HepG2 (cell line): ENCODE results near the gene MYO6. TPM values are rescaled to one million over a fixed set of nuclear protein-coding genes. Genes with fewer than 3 reads are reported as not detected.
"Not testable (repeated sequence)": the region's sequence is repeated elsewhere in the genome, so short reads cannot be mapped to it uniquely, and the experiment has no call there.

Experiments
- ATAC-seq: fragments of 200-7000 bp; cut with Tn5 transposase; 3 replicates; pipeline ENCODE4 v1.9.1; 2020; ENCODE audit warnings: mild to moderate bottlenecking, moderate library complexity
- BruUV-seq: library from RNA; stranded (reverse); fragments of 400-500 nt; replicated peaks from 2 replicates; lab custom pipeline; 2021; lab: Mats Ljungman, UMichigan
- CTCF ChIA-PET: fragments of 300-600 bp; formaldehyde crosslinking; extraction: SDS; loops from one replicate; lab custom pipeline; 2021; ENCODE audit warnings: low total read pairs, inconsistent platforms, low intra/inter-chr PET ratio; lab: Yijun Ruan, JAX
- POLR2A ChIA-PET: fragments of 350-600 bp; sonication (Branson Sonifier 250); formaldehyde crosslinking; loops from one replicate; lab custom pipeline; 2020; ENCODE audit warnings: antibody characterized with exemption, inconsistent platforms; lab: Yijun Ruan, JAX
- DNase-seq: peaks from one replicate; pipeline ENCODE4 v3.0.0-alpha.2; 2015; ENCODE audit warnings: low spot score
- FAIRE-seq: peaks from 3 replicates; lab custom pipeline; 2011; peaks lifted over from hg19 to GRCh38; lab: Jason Lieb, UNC
- H2AFZ ChIP-seq: one replicate; pipeline ENCODE4 v1.6.1; 2011; ENCODE audit warnings: low read length, inconsistent platforms
- H3K27ac ChIP-seq: fragments of 300-600 bp; 3 replicates; pipeline ENCODE4 v1.8.0; 2011; ENCODE audit warnings: mixed run types, mild to moderate bottlenecking, mixed read lengths, low read length, inconsistent platforms; ENCODE audit not compliant: insufficient read depth; ENCODE audit errors: extremely low read length
- H3K27me3 ChIP-seq, 2 experiments: fragments of 200-600 bp in 1 of 2; 2 replicates in 1 of 2; 3 replicates in 1 of 2; pipeline versions ENCODE4 v1.6.0 to v1.8.0; 2011; ENCODE audit warnings: low read length in 2 of 2, mild to moderate bottlenecking in 2 of 2, moderate library complexity in 2 of 2, inconsistent platforms in 1 of 2; ENCODE audit not compliant: insufficient read depth in 2 of 2, control insufficient read depth in 1 of 2
- H3K36me3 ChIP-seq, 2 experiments: fragments of 200-600 bp in 1 of 2; replicated peaks in 1 of 2; 2 replicates in 1 of 2; 3 replicates in 1 of 2; pipeline versions ENCODE4 v1.5.1 to v1.8.0; 2011; ENCODE audit warnings: low read length in 2 of 2, inconsistent platforms in 1 of 2; ENCODE audit not compliant: insufficient read depth in 2 of 2, control insufficient read depth in 1 of 2
- H3K4me1 ChIP-seq: 2 replicates; pipeline ENCODE4 v1.5.1; 2012; ENCODE audit warnings: low read length, inconsistent platforms; ENCODE audit not compliant: insufficient read depth
- H3K4me2 ChIP-seq: 2 replicates; pipeline ENCODE4 v1.6.0; 2011; ENCODE audit warnings: low read depth, low read length, inconsistent platforms
- H3K4me3 ChIP-seq, 3 experiments: fragments of 200-600 bp in 1 of 3; sonication (generic), shearing (Covaris generic) in 1 of 3; replicated peaks in 1 of 3; 2 replicates each; pipeline ENCODE4 v1.5.1; 2011 to 2016; ENCODE audit warnings: low read length in 3 of 3, inconsistent platforms in 2 of 3, low read depth in 2 of 3, mild to moderate bottlenecking in 2 of 3, control low read depth in 1 of 3, mixed read lengths in 1 of 3; ENCODE audit not compliant: insufficient read depth in 1 of 3
- H3K79me2 ChIP-seq: one replicate; pipeline ENCODE4 v1.6.1; 2011; ENCODE audit warnings: low read length, inconsistent platforms; ENCODE audit not compliant: insufficient read depth
- H3K9ac ChIP-seq: 2 replicates; pipeline ENCODE4 v1.6.0; 2011; ENCODE audit warnings: mild to moderate bottlenecking, low read depth, low read length, inconsistent platforms; ENCODE audit not compliant: insufficient read depth
- H3K9me3 ChIP-seq: 2 replicates; pipeline ENCODE4 v1.5.1; 2012; ENCODE audit warnings: mild to moderate bottlenecking, low read length
- H4K20me1 ChIP-seq: 2 replicates; pipeline ENCODE4 v1.6.0; 2011; ENCODE audit warnings: inconsistent platforms, mild to moderate bottlenecking, low read length, moderate library complexity; ENCODE audit not compliant: insufficient read depth
- ATF3 ChIP-seq: sonication (generic); formaldehyde crosslinking; IDR thresholded peaks from 2 replicates; pipeline ENCODE4 v1.4.0; 2020; ENCODE audit warnings: missing genetic modification reagents
- CEBPB ChIP-seq: IDR thresholded peaks from 2 replicates; pipeline ENCODE4 v1.6.1; 2011; ENCODE audit warnings: low read depth, low read length, improper control_type of control experiment, borderline replicate concordance
- CEBPG ChIP-seq: IDR thresholded peaks from 2 replicates; pipeline ENCODE4 v1.6.1; 2016
- POGZ ChIP-seq: sonication (generic); formaldehyde crosslinking; IDR thresholded peaks from 2 replicates; pipeline ENCODE4 v1.4.0; 2020; ENCODE audit warnings: mild to moderate bottlenecking, missing genetic modification reagents
- RARA ChIP-seq: IDR thresholded peaks from 2 replicates; pipeline ENCODE4 v1.6.1; 2016; ENCODE audit warnings: missing genetic modification reagents, missing compliant biosample characterization
- TFAP4 ChIP-seq: sonication (generic); IDR thresholded peaks from 2 replicates; pipeline ENCODE4 v1.6.1; 2016; ENCODE audit warnings: low read depth, borderline replicate concordance
- ZBTB33 ChIP-seq: sonication (generic); formaldehyde crosslinking; IDR thresholded peaks from 2 replicates; pipeline ENCODE4 v1.4.0; 2020; ENCODE audit warnings: missing genetic modification reagents
- ZMYM4 ChIP-seq: sonication (generic); formaldehyde crosslinking; IDR thresholded peaks from 2 replicates; pipeline ENCODE4 v1.8.1; 2023; ENCODE audit warnings: mild to moderate bottlenecking, missing genetic modification reagents
- ZNF644 ChIP-seq: IDR thresholded peaks from 2 replicates; pipeline ENCODE4 v1.6.1; 2016; ENCODE audit warnings: low read depth
- WGBS: methylation state at CpG from one replicate; pipeline ENCODE4 v1.1.6; 2017; ENCODE audit warnings: low lambda C conversion rate; 5-methylcytosine and 5-hydroxymethylcytosine counted together
- in situ Hi-C: cut with HindIII; loops from 2 replicates; pipeline ENCODE4 v1.10.0; 2017; ENCODE audit warnings: low pct_unique_long_range_greater_than_20kb; ENCODE audit not compliant: extremely low pct_ligation_motif_present
- intact Hi-C: fragments of 100-400 bp; cut with micrococcal nuclease; formaldehyde crosslinking; loops from one replicate; pipeline ENCODE4 v1.10.0; 2022; ENCODE audit not compliant: unreplicated experiment
- polyA plus RNA-seq, 8 experiments: library from polyadenylated mRNA; depleted of rRNA in 3 of 8; stranded (reverse) in 7 of 8; unstranded in 1 of 8; fragments of >200 nt; fragmentation: Illumina TruSeq in 4 of 8; extraction: Trizol in 4 of 8; gene quantifications; 2 replicates each; pipeline versions ENCODE4 v1.2.1 to v1.2.3, GENCODE V29; 2011 to 2016; ENCODE audit warnings: low read depth in 4 of 8, missing spikeins in 1 of 8, mixed read lengths in 1 of 8; ENCODE audit not compliant: insufficient read depth in 1 of 8
- total RNA-seq, 5 experiments: library from RNA; depleted of rRNA; stranded (reverse); fragments of >200 nt; fragmentation: Illumina TruSeq; extraction: Trizol; gene quantifications; 2 replicates each; pipeline ENCODE4 v1.2.3, GENCODE V29; 2016; ENCODE audit warnings: low read depth in 1 of 5
- TF ChIP-seq, protein P1 (sequence below): sonication (generic); formaldehyde crosslinking; IDR thresholded peaks from 2 replicates; pipeline ENCODE4 v1.5.0; 2020; ENCODE audit warnings: mild to moderate bottlenecking, missing genetic modification reagents
- TF ChIP-seq, protein P2 (sequence below): IDR thresholded peaks from 2 replicates; pipeline ENCODE4 v1.4.0; 2020; ENCODE audit warnings: mild to moderate bottlenecking, missing genetic modification reagents

Gene MYO6
- total and polyA plus RNA-seq, 2 of the 13 experiments (the other 11 are each of a cell fraction or from before 2014, with no cell fraction given) = 5.4 to 7.5 TPM

- intact Hi-C loops, BruUV-seq, H3K27me3 ChIP-seq, FAIRE-seq, H3K4me2 ChIP-seq, in situ Hi-C loops, H3K27ac ChIP-seq, H3K4me1 ChIP-seq, H3K4me3 ChIP-seq, H2AFZ ChIP-seq, H3K9ac ChIP-seq, H3K79me2 ChIP-seq, H4K20me1 ChIP-seq, H3K9me3 ChIP-seq, CTCF ChIA-PET, POLR2A ChIA-PET: not testable (repeated sequence)
- ATAC-seq (peak; percentile 48; the same call in 2 of the 3 replicates), DNase-seq (peak; percentile 10)
- peaks cover 1 to 26% of the 10 kb centered on the region in 2 experiments; a peak in 4 of 5 replicates for H3K36me3 ChIP-seq
- peak; percentile 67 for TF ChIP-seq ZBTB33 (CRISPR knock-in tag)
- TF ChIP-seq POGZ (CRISPR knock-in tag) = 0 out of 2 replicates have a peak, but pooled peaks have one; percentile 16
- 0 out of 2 replicates have a peak, but pooled peaks have one; percentile 30 for TF ChIP-seq ATF3 (CRISPR knock-in tag)
- TF ChIP-seq CEBPB = peak; percentile 49; the same call in 1 of the 2 replicates
- TF ChIP-seq CEBPG (CRISPR knock-in tag) = peak; percentile 67
- TF ChIP-seq, protein P1, sequence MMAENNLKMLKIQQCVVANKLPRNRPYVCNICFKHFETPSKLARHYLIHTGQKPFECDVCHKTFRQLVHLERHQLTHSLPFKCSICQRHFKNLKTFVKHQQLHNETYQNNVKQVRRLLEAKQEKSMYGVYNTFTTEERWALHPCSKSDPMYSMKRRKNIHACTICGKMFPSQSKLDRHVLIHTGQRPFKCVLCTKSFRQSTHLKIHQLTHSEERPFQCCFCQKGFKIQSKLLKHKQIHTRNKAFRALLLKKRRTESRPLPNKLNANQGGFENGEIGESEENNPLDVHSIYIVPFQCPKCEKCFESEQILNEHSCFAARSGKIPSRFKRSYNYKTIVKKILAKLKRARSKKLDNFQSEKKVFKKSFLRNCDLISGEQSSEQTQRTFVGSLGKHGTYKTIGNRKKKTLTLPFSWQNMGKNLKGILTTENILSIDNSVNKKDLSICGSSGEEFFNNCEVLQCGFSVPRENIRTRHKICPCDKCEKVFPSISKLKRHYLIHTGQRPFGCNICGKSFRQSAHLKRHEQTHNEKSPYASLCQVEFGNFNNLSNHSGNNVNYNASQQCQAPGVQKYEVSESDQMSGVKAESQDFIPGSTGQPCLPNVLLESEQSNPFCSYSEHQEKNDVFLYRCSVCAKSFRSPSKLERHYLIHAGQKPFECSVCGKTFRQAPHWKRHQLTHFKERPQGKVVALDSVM (CRISPR knock-in tag) = peak; percentile 90
- TF ChIP-seq ZMYM4 (CRISPR knock-in tag) = 0 out of 2 replicates have a peak, but pooled peaks have one; percentile 31
- TF ChIP-seq RARA (CRISPR knock-in tag) = peak; percentile 34; the same call in 1 of the 2 replicates
- TF ChIP-seq ZNF644 (CRISPR knock-in tag) = peak; percentile 18; the same call in 1 of the 2 replicates
- peak; percentile 34; the same call in 1 of the 2 replicates for TF ChIP-seq TFAP4
- TF ChIP-seq, protein P2, sequence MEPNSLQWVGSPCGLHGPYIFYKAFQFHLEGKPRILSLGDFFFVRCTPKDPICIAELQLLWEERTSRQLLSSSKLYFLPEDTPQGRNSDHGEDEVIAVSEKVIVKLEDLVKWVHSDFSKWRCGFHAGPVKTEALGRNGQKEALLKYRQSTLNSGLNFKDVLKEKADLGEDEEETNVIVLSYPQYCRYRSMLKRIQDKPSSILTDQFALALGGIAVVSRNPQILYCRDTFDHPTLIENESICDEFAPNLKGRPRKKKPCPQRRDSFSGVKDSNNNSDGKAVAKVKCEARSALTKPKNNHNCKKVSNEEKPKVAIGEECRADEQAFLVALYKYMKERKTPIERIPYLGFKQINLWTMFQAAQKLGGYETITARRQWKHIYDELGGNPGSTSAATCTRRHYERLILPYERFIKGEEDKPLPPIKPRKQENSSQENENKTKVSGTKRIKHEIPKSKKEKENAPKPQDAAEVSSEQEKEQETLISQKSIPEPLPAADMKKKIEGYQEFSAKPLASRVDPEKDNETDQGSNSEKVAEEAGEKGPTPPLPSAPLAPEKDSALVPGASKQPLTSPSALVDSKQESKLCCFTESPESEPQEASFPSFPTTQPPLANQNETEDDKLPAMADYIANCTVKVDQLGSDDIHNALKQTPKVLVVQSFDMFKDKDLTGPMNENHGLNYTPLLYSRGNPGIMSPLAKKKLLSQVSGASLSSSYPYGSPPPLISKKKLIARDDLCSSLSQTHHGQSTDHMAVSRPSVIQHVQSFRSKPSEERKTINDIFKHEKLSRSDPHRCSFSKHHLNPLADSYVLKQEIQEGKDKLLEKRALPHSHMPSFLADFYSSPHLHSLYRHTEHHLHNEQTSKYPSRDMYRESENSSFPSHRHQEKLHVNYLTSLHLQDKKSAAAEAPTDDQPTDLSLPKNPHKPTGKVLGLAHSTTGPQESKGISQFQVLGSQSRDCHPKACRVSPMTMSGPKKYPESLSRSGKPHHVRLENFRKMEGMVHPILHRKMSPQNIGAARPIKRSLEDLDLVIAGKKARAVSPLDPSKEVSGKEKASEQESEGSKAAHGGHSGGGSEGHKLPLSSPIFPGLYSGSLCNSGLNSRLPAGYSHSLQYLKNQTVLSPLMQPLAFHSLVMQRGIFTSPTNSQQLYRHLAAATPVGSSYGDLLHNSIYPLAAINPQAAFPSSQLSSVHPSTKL (CRISPR knock-in tag) = peak; percentile 12; the same call in 1 of the 2 replicates
- 94% methylated on average over 4 of the region's 4 CpGs for WGBS
Observed at GRCh38 chr6:75708334-75708733, 40.7 kb upstream of the MYO6 start.
